Mucosa of rectum (tissue), 2 donors: Measurements from ENCODE around the gene BTNL2.

Source experiments
- H3K27ac ChIP-seq, 2 donors: one replicate each; pipeline ENCODE4 v1.7.0; 2013; ENCODE audit warnings: inconsistent platforms in 2 of 2, low read depth in 2 of 2, low read length in 2 of 2
- H3K27me3 ChIP-seq, 2 donors: one replicate each; pipeline ENCODE4 v1.7.0; 2013; ENCODE audit warnings: low read length in 2 of 2; ENCODE audit not compliant: control insufficient read depth in 2 of 2, insufficient read depth in 2 of 2
- H3K36me3 ChIP-seq, 2 donors: one replicate each; pipeline ENCODE4 v1.7.0; 2013; ENCODE audit warnings: low read length in 2 of 2; ENCODE audit not compliant: control insufficient read depth in 2 of 2, insufficient read depth in 2 of 2
- H3K4me1 ChIP-seq, 2 donors: one replicate each; pipeline ENCODE4 v1.7.0; 2013; ENCODE audit warnings: low read length in 2 of 2, mild to moderate bottlenecking in 1 of 2; ENCODE audit not compliant: control insufficient read depth in 2 of 2, insufficient read depth in 2 of 2
- H3K4me3 ChIP-seq, 2 donors: one replicate each; pipeline ENCODE4 v1.7.0; 2013; ENCODE audit warnings: low read length in 2 of 2
- H3K9ac ChIP-seq, 2 donors: one replicate each; pipeline ENCODE4 v1.7.0; 2013; ENCODE audit warnings: low read length in 2 of 2, low read depth in 1 of 2, mild to moderate bottlenecking in 1 of 2
- H3K9me3 ChIP-seq, 2 donors: one replicate each; pipeline ENCODE4 v1.7.0; 2013; ENCODE audit warnings: low read length in 2 of 2; ENCODE audit not compliant: control insufficient read depth in 2 of 2
- donor health status: healthy.
- donor health status: Normal muscosa, but diverticular disease.

The BTNL2 gene

GRCh38 chr6:32397252-32397920 is 9.6 kb downstream of the BTNL2 start:
- Histone ChIP-seq H3K4me1 (no peaks in the 10 kb centered on the region), H3K27ac (no peak overlapping the region), H3K9me3 (no peaks in the 10 kb centered on the region), H3K9ac (no peak overlapping the region), H3K36me3 (no peaks in the 10 kb centered on the region), H3K27me3 (peaks cover 7 to 28% of the 10 kb centered on the region in 2 donors), H3K4me3 (no peak overlapping the region)

DNA sequence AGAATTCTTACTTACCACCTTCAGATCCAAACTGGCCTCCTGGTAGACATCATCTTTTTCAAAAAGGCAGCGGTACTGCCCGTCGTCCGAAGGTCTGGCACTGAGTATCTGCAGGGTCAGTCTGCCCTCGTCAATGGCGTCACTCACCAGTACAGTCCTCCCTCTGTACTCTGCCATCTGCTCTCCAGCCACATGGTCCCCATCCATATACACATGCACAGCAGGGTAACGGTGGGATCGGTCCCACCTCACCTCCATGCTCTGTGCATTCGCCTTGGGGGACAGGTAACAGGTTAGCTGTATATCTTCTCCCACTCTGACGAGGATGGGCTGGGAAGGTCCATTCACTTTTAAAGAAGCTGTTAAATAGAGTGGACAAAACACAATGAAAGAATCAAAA is 11.0 kb downstream of the BTNL2 start:
- Histone ChIP-seq H3K4me3 (no peak overlapping the region), H3K27me3 (peaks cover 7 to 23% of the 10 kb centered on the region in 2 donors)

GRCh38 chr6:32393665-32394420 is 13.1 kb downstream of the BTNL2 start:
- no peaks in the 10 kb centered on the region for H3K4me1 ChIP-seq
- H3K27me3 ChIP-seq: peaks cover 5 to 17% of the 10 kb centered on the region in 2 donors
- no peaks in the 10 kb centered on the region for H3K36me3 ChIP-seq
- H3K27ac ChIP-seq: no peak overlapping the region
- no peak overlapping the region for H3K4me3 ChIP-seq
- no peak overlapping the region for H3K9ac ChIP-seq
- H3K9me3 ChIP-seq: no peaks in the 10 kb centered on the region

More for the DNA sequence above, 11.0 kb downstream of the BTNL2 start:
- H3K27ac ChIP-seq: no peak overlapping the region
- H3K4me1 ChIP-seq: no peaks in the 10 kb centered on the region
- H3K9me3 ChIP-seq: no peaks in the 10 kb centered on the region
- H3K36me3 ChIP-seq: no peaks in the 10 kb centered on the region
- H3K9ac ChIP-seq: no peak overlapping the region

GRCh38 chr6:32391505-32391904 is 15.5 kb downstream of the BTNL2 start:
- no peak overlapping the region for H3K9ac ChIP-seq
- no peaks in the 10 kb centered on the region for H3K36me3 ChIP-seq
- no peaks in the 10 kb centered on the region for H3K9me3 ChIP-seq
- no peaks in the 10 kb centered on the region for H3K4me1 ChIP-seq
- no peak overlapping the region for H3K4me3 ChIP-seq
- H3K27ac ChIP-seq: no peak overlapping the region
- H3K27me3 ChIP-seq: peaks cover 3 to 9% of the 10 kb centered on the region in 2 donors

GRCh38 chr6:32387589-32388340 is 19.2 kb downstream of the BTNL2 start:
- Histone ChIP-seq H3K4me3 (no peak overlapping the region), H3K9me3 (no peaks in the 10 kb centered on the region), H3K27ac (no peak overlapping the region), H3K4me1 (no peaks in the 10 kb centered on the region), H3K27me3 (peaks cover 0 to 2% of the 10 kb centered on the region in 2 donors), H3K9ac (no peak overlapping the region), H3K36me3 (no peaks in the 10 kb centered on the region)

DNA sequence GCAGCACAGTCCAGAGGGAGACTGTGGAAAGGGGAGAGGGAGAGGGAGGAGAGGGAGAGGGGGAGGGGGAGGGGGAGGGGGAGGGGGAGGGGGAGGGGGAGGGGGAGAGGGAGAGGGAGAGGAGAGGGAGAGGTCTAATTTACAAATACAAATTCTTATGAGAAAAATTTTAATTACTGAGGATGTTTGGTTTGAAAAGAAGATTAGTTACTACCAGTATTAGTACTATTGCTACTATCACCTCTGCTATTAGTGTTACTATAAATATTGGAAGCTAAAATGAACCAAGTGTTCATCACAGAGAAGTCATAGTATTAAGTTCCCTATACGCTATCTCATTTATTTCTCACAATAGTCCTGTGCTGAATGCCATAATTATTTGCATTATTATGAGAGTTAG is 20.9 kb downstream of the BTNL2 start:
- Histone ChIP-seq H3K27ac (no peak overlapping the region), H3K9me3 (no peaks in the 10 kb centered on the region), H3K4me3 (no peak overlapping the region), H3K27me3 (no peaks in the 10 kb centered on the region), H3K9ac (no peak overlapping the region), H3K36me3 (no peaks in the 10 kb centered on the region), H3K4me1 (no peaks in the 10 kb centered on the region)

DNA sequence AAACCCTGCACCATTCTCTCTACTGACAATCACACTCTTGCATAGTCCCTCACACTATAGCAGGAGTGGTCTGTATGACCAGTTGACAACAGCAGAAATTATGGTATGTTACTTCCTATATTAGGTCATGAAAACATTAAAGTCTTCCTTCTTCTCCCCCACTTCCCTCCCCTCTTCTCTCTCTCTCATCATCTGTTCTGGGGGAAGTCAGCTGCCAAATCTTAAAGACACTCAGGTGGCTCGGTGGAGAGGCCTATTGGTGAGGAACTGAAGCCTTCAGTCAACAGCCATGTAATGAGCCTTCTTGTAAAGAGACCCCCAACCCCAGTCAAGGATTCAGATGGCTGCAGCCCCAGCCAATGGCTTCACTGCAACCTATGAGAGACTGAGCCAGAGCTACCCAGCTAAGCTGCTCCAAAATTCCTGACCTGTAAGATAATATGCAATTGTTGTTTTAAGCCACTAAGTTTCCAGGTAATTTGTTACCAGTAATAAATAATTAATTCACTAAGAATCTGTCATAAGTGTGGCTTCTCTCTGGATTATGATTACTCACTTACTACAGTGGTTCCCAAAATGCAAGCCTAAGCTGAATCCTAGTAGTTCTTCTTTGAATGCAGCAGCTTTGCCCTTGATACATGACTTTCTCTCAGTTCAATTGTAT is 24.1 kb downstream of the BTNL2 start:
- H3K9me3 ChIP-seq: no peaks in the 10 kb centered on the region
- H3K4me3 ChIP-seq: no peak overlapping the region
- H3K36me3 ChIP-seq: no peaks in the 10 kb centered on the region
- H3K9ac ChIP-seq: no peak overlapping the region
- no peaks in the 10 kb centered on the region for H3K4me1 ChIP-seq
- no peak overlapping the region for H3K27ac ChIP-seq
- no peaks in the 10 kb centered on the region for H3K27me3 ChIP-seq

GRCh38 chr6:32379545-32379944 is 27.4 kb downstream of the BTNL2 start:
- Histone ChIP-seq H3K9me3 (no peaks in the 10 kb centered on the region), H3K4me3 (no peak overlapping the region), H3K9ac (no peak overlapping the region), H3K4me1 (no peaks in the 10 kb centered on the region), H3K27ac (no peak overlapping the region), H3K36me3 (no peaks in the 10 kb centered on the region), H3K27me3 (no peaks in the 10 kb centered on the region)

- Histone ChIP-seq H3K36me3 (no peaks in the 10 kb centered on the region), H3K9me3 (no peaks in the 10 kb centered on the region), H3K9ac (no peak overlapping the region), H3K27ac (no peak overlapping the region), H3K4me3 (no peak overlapping the region), H3K27me3 (no peaks in the 10 kb centered on the region), H3K4me1 (no peaks in the 10 kb centered on the region)
Observed at GRCh38 chr6:32375739-32376529, 31.0 kb downstream of the BTNL2 start.
